WERI-Rb-1 (cell line): ENCODE measurements around the gene BSND.

Source experiments
- DNase-seq: peaks from one replicate; pipeline ENCODE4 v3.0.0-alpha.2; 2020
- H3K27ac ChIP-seq: fragments of 250-450 bp; sonication (Bioruptor Pico); 2 replicates; pipeline ENCODE4 v1.5.1; 2020; ENCODE audit warnings: mild to moderate bottlenecking, moderate library complexity
- H3K27me3 ChIP-seq: fragments of 250-450 bp; sonication (Bioruptor Pico); 2 replicates; pipeline ENCODE4 v1.5.1; 2021; ENCODE audit warnings: mild to moderate bottlenecking, low read depth, moderate library complexity; ENCODE audit not compliant: insufficient read depth, severe bottlenecking
- H3K36me3 ChIP-seq: fragments of 250-450 bp; sonication (Bioruptor Pico); 2 replicates; pipeline ENCODE4 v1.5.1; 2020; ENCODE audit warnings: mild to moderate bottlenecking, moderate library complexity
- H3K4me3 ChIP-seq: 2 replicates; pipeline ENCODE4 v1.5.1; 2011; ENCODE audit warnings: low read depth, mild to moderate bottlenecking, control low read depth, low read length
- H3K9me3 ChIP-seq: fragments of 250-450 bp; sonication (Bioruptor Pico); 2 replicates; pipeline ENCODE4 v1.5.1; 2021; ENCODE audit warnings: mild to moderate bottlenecking, moderate library complexity; ENCODE audit not compliant: severe bottlenecking
- TF ChIP-seq, protein P1 (sequence below): IDR thresholded peaks from 2 replicates; pipeline ENCODE4 v1.5.1; 2011; ENCODE audit warnings: low read depth, mild to moderate bottlenecking, control low read depth, inconsistent platforms, low read length

The BSND gene

GRCh38 chr1:55034476-55035133 is 35.9 kb downstream of the BSND start:
- Histone ChIP-seq H3K4me3 (no peak overlapping the region), H3K9me3 (peaks cover 2% of the 10 kb centered on the region), H3K27ac (no peak overlapping the region), H3K36me3 (no peaks in the 10 kb centered on the region), H3K27me3 (no peaks in the 10 kb centered on the region)
- TF ChIP-seq, protein P1, sequence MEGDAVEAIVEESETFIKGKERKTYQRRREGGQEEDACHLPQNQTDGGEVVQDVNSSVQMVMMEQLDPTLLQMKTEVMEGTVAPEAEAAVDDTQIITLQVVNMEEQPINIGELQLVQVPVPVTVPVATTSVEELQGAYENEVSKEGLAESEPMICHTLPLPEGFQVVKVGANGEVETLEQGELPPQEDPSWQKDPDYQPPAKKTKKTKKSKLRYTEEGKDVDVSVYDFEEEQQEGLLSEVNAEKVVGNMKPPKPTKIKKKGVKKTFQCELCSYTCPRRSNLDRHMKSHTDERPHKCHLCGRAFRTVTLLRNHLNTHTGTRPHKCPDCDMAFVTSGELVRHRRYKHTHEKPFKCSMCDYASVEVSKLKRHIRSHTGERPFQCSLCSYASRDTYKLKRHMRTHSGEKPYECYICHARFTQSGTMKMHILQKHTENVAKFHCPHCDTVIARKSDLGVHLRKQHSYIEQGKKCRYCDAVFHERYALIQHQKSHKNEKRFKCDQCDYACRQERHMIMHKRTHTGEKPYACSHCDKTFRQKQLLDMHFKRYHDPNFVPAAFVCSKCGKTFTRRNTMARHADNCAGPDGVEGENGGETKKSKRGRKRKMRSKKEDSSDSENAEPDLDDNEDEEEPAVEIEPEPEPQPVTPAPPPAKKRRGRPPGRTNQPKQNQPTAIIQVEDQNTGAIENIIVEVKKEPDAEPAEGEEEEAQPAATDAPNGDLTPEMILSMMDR: no peak
- DNase-seq: no peak

- TF ChIP-seq, protein P1: no peak
Measured at GRCh38 chr1:55035904-55036303, 37.2 kb downstream of the BSND start.

DNA sequence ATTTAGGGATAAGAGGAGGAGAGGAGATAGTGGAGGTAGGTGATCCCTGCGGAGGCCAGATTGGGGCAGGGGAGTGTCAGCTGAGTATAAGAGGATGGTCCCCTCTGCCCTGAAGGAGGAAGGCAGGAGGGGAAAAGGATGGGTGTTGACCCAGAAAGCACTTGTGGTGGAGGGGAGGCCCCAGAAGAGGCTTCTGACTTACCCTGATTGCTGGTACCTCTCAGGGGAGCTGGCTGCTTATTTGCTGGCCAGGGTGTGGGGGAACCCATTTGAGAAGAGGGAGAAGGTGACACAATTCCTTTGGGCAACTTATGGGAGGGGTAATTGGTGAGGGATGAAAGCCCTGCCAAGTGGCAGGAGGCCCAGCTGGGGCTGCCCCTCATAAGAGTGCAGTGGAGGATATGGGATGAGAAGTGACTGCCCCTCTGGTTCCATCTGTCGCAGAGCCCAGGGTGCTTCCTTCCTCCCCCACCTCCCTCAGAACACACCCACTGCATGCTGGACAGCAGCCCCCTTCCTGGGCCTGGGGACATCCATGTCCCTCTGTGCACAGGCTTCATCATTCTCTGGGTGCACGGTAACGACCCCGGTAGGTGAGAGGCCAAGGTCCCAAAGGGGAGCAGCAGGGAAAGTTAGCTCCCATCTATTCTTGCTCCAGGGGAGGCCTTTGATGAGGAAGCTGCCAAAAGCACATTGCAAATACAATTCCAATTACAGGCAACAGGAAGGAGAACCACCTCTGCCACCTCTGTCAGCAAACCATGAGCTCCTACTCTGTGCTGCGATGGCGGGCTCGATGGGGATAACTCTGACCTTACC is 39.2 kb downstream of the BSND start:
- no peaks in the 10 kb centered on the region for H3K27me3 ChIP-seq
- TF ChIP-seq, protein P1: no peak
- no peaks in the 10 kb centered on the region for H3K36me3 ChIP-seq
- H3K27ac ChIP-seq: no peak overlapping the region
- H3K4me3 ChIP-seq: no peak overlapping the region
- no peak for DNase-seq
- peaks cover 2% of the 10 kb centered on the region for H3K9me3 ChIP-seq

More at GRCh38 chr1:55035904-55036303, 37.2 kb downstream of the BSND start:
- Histone ChIP-seq H3K27me3 (no peaks in the 10 kb centered on the region), H3K27ac (no peak overlapping the region), H3K4me3 (no peak overlapping the region), H3K36me3 (no peaks in the 10 kb centered on the region), H3K9me3 (peaks cover 2% of the 10 kb centered on the region)
- DNase-seq: no peak

GRCh38 chr1:55038552-55038838 is 39.8 kb downstream of the BSND start:
- Histone ChIP-seq H3K27ac (no peak overlapping the region), H3K36me3 (no peaks in the 10 kb centered on the region), H3K9me3 (peaks cover 2% of the 10 kb centered on the region), H3K4me3 (no peak overlapping the region), H3K27me3 (no peaks in the 10 kb centered on the region)
- no peak for DNase-seq
- TF ChIP-seq, protein P1: no peak

DNA sequence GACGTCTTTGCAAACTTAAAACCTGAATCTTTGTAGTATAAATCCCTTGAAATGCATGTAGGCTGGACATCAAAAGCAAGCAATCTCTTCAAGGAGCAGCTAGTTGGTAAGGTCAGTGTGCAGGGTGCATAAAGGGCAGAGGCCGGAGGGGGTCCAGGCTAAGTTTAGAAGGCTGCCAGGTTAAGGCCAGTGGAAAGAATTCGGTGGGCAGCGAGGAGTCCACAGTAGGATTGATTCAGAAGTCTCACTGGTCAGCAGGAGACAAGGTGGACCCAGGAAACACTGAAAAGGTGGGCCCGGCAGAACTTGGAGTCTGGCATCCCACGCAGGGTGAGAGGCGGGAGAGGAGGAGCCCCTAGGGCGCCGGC is 40.2 kb downstream of the BSND start:
- no peaks in the 10 kb centered on the region for H3K36me3 ChIP-seq
- no peaks in the 10 kb centered on the region for H3K27me3 ChIP-seq
- H3K4me3 ChIP-seq: no peak overlapping the region
- TF ChIP-seq, protein P1: no peak
- DNase-seq: no peak
- H3K27ac ChIP-seq: no peak overlapping the region
- H3K9me3 ChIP-seq: peaks cover 2% of the 10 kb centered on the region
